A549 treated with CpdA at 1 μM for 4 hours (cell line): ENCODE data around the gene TBCE. TPM values are rescaled to one million over a fixed set of nuclear protein-coding genes. Genes with fewer than 3 reads are reported as not detected.

Experiments
- total RNA-seq: library from RNA; stranded (reverse); fragments of 200-300 nt; extraction: Qiagen RNA extraction; gene quantifications from 5 replicates; pipeline ENCODE4 v1.2.3, GENCODE V29; 2022; ENCODE audit warnings: low read depth

The TBCE gene, protein sequence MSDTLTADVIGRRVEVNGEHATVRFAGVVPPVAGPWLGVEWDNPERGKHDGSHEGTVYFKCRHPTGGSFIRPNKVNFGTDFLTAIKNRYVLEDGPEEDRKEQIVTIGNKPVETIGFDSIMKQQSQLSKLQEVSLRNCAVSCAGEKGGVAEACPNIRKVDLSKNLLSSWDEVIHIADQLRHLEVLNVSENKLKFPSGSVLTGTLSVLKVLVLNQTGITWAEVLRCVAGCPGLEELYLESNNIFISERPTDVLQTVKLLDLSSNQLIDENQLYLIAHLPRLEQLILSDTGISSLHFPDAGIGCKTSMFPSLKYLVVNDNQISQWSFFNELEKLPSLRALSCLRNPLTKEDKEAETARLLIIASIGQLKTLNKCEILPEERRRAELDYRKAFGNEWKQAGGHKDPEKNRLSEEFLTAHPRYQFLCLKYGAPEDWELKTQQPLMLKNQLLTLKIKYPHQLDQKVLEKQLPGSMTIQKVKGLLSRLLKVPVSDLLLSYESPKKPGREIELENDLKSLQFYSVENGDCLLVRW
- total RNA-seq: 39.5 to 51.2 TPM (median 42.7 TPM) in 5 replicates

DNA sequence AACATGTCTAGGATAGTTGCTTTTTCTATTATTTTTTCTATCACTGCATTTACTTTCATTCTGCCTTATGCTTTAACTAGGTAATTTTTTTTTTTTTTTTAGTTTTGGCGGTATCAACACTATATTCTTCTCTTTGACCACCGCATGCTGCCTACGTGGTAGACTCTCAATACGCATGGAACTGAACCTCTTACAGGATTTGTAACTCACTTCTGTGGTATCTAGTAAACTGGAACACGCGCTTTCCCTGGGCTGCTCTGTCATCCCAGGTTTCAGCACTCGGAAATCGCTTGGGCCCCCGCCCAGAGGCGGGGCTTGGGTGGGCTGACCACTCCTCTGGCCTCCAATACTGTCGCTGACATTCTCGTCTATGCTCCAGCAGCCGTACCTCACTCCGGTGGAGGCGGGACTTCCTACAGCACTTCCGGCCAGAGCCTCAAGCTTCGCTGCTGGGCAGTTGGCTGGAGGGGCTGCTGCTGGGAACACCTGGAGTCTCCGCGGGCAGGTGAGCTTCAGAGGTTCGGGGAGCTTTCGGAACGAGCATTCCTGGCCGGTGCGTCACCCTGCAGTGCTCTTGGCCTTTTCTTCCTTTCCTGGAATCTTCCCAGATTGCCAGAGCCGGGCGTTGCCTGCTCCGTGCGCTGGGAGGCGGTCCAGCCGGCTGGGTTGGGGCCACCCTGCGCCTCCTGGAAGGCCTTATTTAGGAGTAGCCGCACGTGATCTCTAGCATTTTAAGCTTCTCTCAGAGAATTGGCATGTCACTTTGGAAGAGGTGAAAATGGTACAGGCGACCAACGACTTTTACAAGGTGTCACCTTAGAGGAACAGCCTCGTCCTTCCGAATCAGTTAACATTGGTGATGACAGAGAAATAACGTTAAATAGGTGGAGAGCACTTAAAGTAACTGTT, at the start of gene TBCE:
Gene TBCE (plus strand): TSS at position 428 of the 909 bp plus-strand sequence. CDS start 12,623 bp downstream, outside the sequence.

DNA sequence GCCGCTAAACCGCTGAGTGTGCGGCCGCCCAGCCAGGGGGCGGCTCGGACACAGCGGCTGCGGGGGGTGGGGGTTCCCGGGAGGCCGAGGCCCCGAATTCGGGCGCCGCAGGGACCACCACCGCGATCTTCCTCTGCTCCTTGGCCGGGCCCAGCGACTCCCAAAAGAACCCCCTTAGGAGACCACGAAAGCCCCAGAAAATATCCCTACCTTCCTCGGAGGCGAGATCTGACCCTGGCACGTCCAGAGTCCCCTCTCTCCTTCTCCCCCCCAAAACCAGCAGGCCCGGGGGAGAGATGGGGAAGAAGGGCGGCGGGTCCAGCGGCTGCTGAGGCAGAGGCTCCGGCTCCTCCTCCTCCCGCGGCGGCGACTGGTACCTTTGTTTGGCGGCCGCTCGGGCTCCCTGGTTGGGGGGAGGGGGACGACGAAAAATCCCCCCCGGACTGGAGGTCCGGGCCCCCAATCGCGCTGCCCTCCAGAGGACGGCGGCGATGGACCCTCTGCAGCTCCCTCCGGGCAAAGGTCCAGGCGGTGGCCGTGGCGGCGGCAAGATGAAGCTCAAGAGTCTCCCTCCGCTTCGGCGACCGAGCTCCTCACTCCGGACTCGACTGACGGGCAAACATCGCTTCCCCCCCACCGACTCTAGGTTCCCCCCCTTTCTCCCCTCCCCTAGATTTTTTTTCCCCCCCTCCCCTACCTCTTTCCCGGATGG, 39.5 kb upstream of the TBCE start, which contains the start of gene ARID4B:
Gene ARID4B (minus strand): TSS at position 621 of the 712 bp plus-strand sequence. CDS start 1,260 bp downstream, outside the sequence.

DNA sequence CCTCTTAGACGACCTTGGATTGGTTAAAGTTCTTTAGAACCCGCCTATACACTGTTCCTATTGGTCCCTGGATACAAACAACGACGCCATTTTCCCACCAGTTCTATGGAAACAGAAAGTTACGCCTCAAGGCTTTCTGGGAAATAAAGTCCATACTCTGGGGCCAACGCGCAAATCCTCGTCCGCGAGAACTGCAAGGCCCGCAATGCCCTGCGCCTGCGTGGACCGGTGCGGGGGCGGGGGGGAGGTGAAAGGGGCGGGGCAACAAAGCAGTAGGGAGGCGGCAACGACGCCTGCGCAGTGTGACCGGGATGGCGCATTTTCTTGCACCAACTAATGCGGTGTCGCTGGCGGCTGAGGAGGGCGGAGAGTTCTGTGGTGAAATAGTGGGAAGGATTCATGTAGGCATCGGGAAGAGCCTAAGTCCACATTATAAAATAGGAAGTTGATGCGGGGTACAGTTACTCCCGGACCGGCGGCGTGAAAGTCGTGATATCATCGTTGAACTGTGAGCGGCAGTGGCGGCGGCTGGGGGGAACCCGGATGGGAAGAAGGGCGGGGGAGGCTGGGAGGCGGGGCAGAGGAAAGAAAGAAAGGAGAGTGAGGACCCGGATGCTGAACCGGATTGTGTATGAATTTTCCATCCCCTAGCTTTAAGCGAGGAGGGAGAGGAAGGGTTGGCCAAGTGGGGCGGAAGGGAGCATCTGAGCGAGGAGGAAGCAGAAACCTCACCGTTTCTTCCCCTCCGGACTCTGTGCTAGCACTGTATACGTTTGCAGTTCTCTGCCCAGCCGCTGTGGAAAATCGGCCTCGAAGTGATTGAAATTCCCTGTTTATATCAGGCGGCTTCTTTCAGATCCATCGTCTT, 38.7 kb upstream of the TBCE start, which contains the start of gene GGPS1:
Gene GGPS1 (plus strand): TSS at position 300 of the 868 bp plus-strand sequence. CDS start 6,695 bp downstream, outside the sequence.

Other genes starting within 250 kb of the TBCE start
- 108 to 133 TPM (median 113 TPM) in 5 replicates for gene TOMM20, start 238.6 kb upstream of the TBCE start, total RNA-seq
- gene RBM34, start 206.2 kb upstream of the TBCE start, total RNA-seq: 61.4 to 78.1 TPM (median 67.0 TPM) in 5 replicates
- 12.9 to 22.5 TPM (median 16.3 TPM) in 5 replicates for gene ARID4B, start 39.2 kb upstream of the TBCE start, total RNA-seq
- 19.4 to 25.6 TPM (median 20.6 TPM) in 5 replicates for gene GGPS1, start 38.9 kb upstream of the TBCE start, total RNA-seq
- 16.9 to 23.1 TPM (median 19.6 TPM) in 5 replicates for gene B3GALNT2, start 137.0 kb downstream of the TBCE start, total RNA-seq